Endothelial cell of umbilical vein (primary cell): ENCODE results near the gene DALRD3. TPM values are rescaled to one million over a fixed set of nuclear protein-coding genes. Genes with fewer than 3 reads are reported as not detected.

Experiments used
- BruUV-seq: library from RNA; stranded (reverse); fragments of 400-500 nt; replicated peaks from 2 replicates; lab custom pipeline; 2021; lab: Mats Ljungman, UMichigan
- CTCF ChIA-PET: fragments of 300-600, 350-600 bp; sonication (Branson Sonifier 250); formaldehyde crosslinking; loops from one replicate; lab custom pipeline; 2021; ENCODE audit warnings: antibody characterized with exemption, inconsistent platforms; lab: Charles Lee
- POLR2A ChIA-PET: fragments of 300-600, 350-600 bp; sonication (Branson Sonifier 250); formaldehyde crosslinking; loops from one replicate; lab custom pipeline; 2021; ENCODE audit warnings: antibody characterized with exemption, inconsistent platforms; lab: Charles Lee
- DNase-seq: peaks from one replicate; pipeline ENCODE4 v3.0.0-alpha.2; 2011; ENCODE audit warnings: low read depth, low spot score
- FAIRE-seq: peaks from 2 replicates; lab custom pipeline; 2011; peaks lifted over from hg19 to GRCh38; lab: Jason Lieb, UNC
- H2AFZ ChIP-seq: 2 replicates; pipeline ENCODE4 v1.6.0; 2012; ENCODE audit warnings: low read depth, low read length, control low read depth, inconsistent platforms
- H3K27ac ChIP-seq: 2 replicates; pipeline ENCODE4 v1.5.1; 2011; ENCODE audit warnings: low read depth, mild to moderate bottlenecking, control low read depth, low read length, moderate library complexity; ENCODE audit not compliant: insufficient read depth
- H3K27me3 ChIP-seq, 2 experiments: 2 replicates each; pipeline versions ENCODE4 v1.6.0 to v1.6.1; 2011; ENCODE audit warnings: low read length in 2 of 2, mixed read lengths in 1 of 2; ENCODE audit not compliant: control insufficient read depth in 2 of 2, insufficient read depth in 2 of 2
- H3K36me3 ChIP-seq, 2 experiments: 2 replicates in 1 of 2; 3 replicates in 1 of 2; pipeline ENCODE4 v1.5.1; 2011; ENCODE audit warnings: low read length in 2 of 2, mild to moderate bottlenecking in 1 of 2, moderate library complexity in 1 of 2; ENCODE audit not compliant: control insufficient read depth in 2 of 2, insufficient read depth in 2 of 2; ENCODE audit errors: extremely low read depth in 1 of 2
- H3K4me1 ChIP-seq: 3 replicates; pipeline ENCODE4 v1.5.1; 2011; ENCODE audit warnings: mild to moderate bottlenecking, low read length; ENCODE audit not compliant: control insufficient read depth, insufficient read depth; ENCODE audit errors: extremely low read depth
- H3K4me2 ChIP-seq: 2 replicates; pipeline ENCODE4 v1.6.1; 2011; ENCODE audit warnings: low read length, control low read depth, mixed read lengths; ENCODE audit not compliant: insufficient read depth
- H3K4me3 ChIP-seq, 3 experiments: fragments of 200-600 bp in 1 of 3; sonication (generic), shearing (Covaris generic) in 1 of 3; replicated peaks in 1 of 3; 2 replicates each; pipeline ENCODE4 v1.5.1; 2011 to 2016; ENCODE audit warnings: control low read depth in 3 of 3, low read length in 3 of 3, mild to moderate bottlenecking in 2 of 3, inconsistent platforms in 1 of 3, low read depth in 1 of 3, moderate library complexity in 1 of 3; ENCODE audit not compliant: insufficient read depth in 1 of 3
- H3K79me2 ChIP-seq: 2 replicates; pipeline ENCODE4 v1.6.0; 2012; ENCODE audit warnings: low read length, inconsistent platforms; ENCODE audit not compliant: control insufficient read depth, insufficient read depth
- H3K9ac ChIP-seq: replicated peaks from 2 replicates; pipeline ENCODE3; 2011; ENCODE audit warnings: low read length, control low read depth; ENCODE audit not compliant: insufficient read depth; ENCODE audit errors: extremely low read depth
- H3K9me1 ChIP-seq: replicated peaks from 3 replicates; pipeline ENCODE4 v1.6.0; 2011; ENCODE audit warnings: mild to moderate bottlenecking, low read length; ENCODE audit not compliant: control insufficient read depth, insufficient read depth; ENCODE audit errors: extremely low read depth
- H3K9me3 ChIP-seq: replicated peaks from 2 replicates; pipeline ENCODE4 v1.5.1; 2012; ENCODE audit warnings: low read length, inconsistent platforms; ENCODE audit not compliant: control insufficient read depth, insufficient read depth
- H4K20me1 ChIP-seq: replicated peaks from 2 replicates; pipeline ENCODE3; 2011; ENCODE audit warnings: mild to moderate bottlenecking, low read length; ENCODE audit not compliant: control insufficient read depth, insufficient read depth; ENCODE audit errors: extremely low read depth
- CTCF ChIP-seq, 2 donors: IDR thresholded peaks; 1 replicate in 1 of 2; 2 replicates in 1 of 2; pipeline ENCODE4 v1.5.1; 2011; ENCODE audit warnings: low read length in 2 of 2, mild to moderate bottlenecking in 2 of 2, moderate library complexity in 2 of 2, control low read depth in 1 of 2, inconsistent platforms in 1 of 2, low read depth in 1 of 2; ENCODE audit not compliant: insufficient read depth in 1 of 2; ENCODE audit errors: extremely low read depth in 1 of 2
- EZH2 ChIP-seq: IDR thresholded peaks from 2 replicates; pipeline ENCODE4 v1.6.1; 2012; ENCODE audit warnings: borderline replicate concordance, low read depth, mild to moderate bottlenecking, moderate library complexity, low read length, inconsistent platforms; ENCODE audit not compliant: severe bottlenecking
- FOS ChIP-seq: IDR thresholded peaks from 2 replicates; pipeline ENCODE4 v1.6.1; 2011; ENCODE audit warnings: mild to moderate bottlenecking, low read length, moderate library complexity, borderline replicate concordance; ENCODE audit not compliant: insufficient read depth
- GATA2 ChIP-seq: IDR thresholded peaks from 2 replicates; pipeline ENCODE4 v1.7.0; 2011; ENCODE audit warnings: low read depth, mild to moderate bottlenecking, moderate library complexity, mixed read lengths, low read length; ENCODE audit not compliant: insufficient read length, insufficient read depth
- JUN ChIP-seq: IDR thresholded peaks from 2 replicates; pipeline ENCODE4 v1.6.1; 2011; ENCODE audit warnings: borderline replicate concordance, low read depth; ENCODE audit not compliant: insufficient read length, insufficient read depth
- MYC ChIP-seq: IDR thresholded peaks from one replicate; pipeline ENCODE4 v1.6.1; 2011; ENCODE audit warnings: mild to moderate bottlenecking, low read depth, low read length
- POLR2A ChIP-seq: IDR thresholded peaks from 2 replicates; pipeline ENCODE4 v1.6.1; 2012; ENCODE audit warnings: low read depth, mild to moderate bottlenecking, control low read depth, low read length
- POLR2AphosphoS5 ChIP-seq: IDR thresholded peaks from 2 replicates; pipeline ENCODE4 v1.6.1; 2012; ENCODE audit warnings: low read depth, mild to moderate bottlenecking, control low read depth, low read length, moderate library complexity; ENCODE audit not compliant: insufficient read depth
- dilution Hi-C: fragments of 300-500 bp; cut with MboI; formaldehyde crosslinking; loops from one replicate; pipeline ENCODE4 v1.15.0; 2019; ENCODE audit warnings: low sequenced_read_pairs; ENCODE audit not compliant: extremely low pct_ligation_motif_present
- intact Hi-C: fragments of 100-400 bp; cut with micrococcal nuclease; formaldehyde crosslinking; loops from one replicate; pipeline ENCODE4 v1.10.0; 2022
- polyA plus RNA-seq, 4 experiments: library from polyadenylated mRNA; depleted of rRNA in 3 of 4; stranded (reverse) in 3 of 4; unstranded in 1 of 4; fragments of >200 nt; gene quantifications; 2 replicates each; pipeline versions ENCODE4 v1.2.1 to v1.2.3, GENCODE V29; 2011 to 2012; ENCODE audit warnings: missing spikeins in 1 of 4
- total RNA-seq: library from RNA; stranded (reverse); gene quantifications from 2 replicates; pipeline ENCODE4 v1.2.3, GENCODE V29; 2021
- TF ChIP-seq, protein P1 (sequence below): IDR thresholded peaks from 2 replicates; pipeline ENCODE4 v1.6.1; 2011; ENCODE audit not compliant: insufficient read depth, insufficient read length

The DALRD3 gene
- total and polyA plus RNA-seq, 2 donors (not counting 3 experiments of a cell fraction or from before 2014, with no cell fraction given) = 22.7 to 60.8 TPM

DNA sequence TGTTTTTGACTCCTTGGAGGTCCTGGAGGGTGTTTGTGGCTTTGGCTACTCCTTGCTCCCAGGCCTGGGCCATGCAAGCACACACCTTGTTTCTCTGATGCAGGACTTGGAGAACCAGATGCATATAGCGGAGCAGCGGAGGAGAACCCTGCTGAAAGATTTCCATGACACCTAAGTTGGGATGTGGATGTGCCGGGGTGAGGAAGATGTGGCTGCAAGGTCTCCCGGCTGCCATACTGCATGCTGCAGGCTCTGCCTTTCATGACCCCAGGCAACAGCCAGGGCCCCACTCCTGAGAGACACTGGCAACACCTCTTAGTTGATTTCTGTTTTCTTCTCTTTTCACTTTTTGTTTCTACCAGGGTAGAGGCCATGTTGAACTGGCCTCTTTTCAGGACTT is 35.3 kb downstream of the DALRD3 start:
- intact Hi-C loops = no loop called here

More for the DNA sequence above, 35.3 kb downstream of the DALRD3 start:
- H3K36me3 ChIP-seq = peaks cover 22 to 35% of the 10 kb centered on the region in 2 experiments
- no peak overlapping the region for H3K4me2 ChIP-seq
- no TSS peak for BruUV-seq
- ChIA-PET CTCF (no interaction called here), POLR2A (no interaction called here)
- DNase-seq (no peak), FAIRE-seq (no peak)
- peaks cover 4% of the 10 kb centered on the region for H3K4me1 ChIP-seq
- no peaks in the 10 kb centered on the region for H4K20me1 ChIP-seq
- no peaks in the 10 kb centered on the region for H3K9me3 ChIP-seq
- no peaks in the 10 kb centered on the region for H3K9me1 ChIP-seq
- no peak overlapping the region for H3K9ac ChIP-seq
- no peak overlapping the region for H3K27ac ChIP-seq
- H3K27me3 ChIP-seq = no peaks in the 10 kb centered on the region
- TF ChIP-seq, protein P1, sequence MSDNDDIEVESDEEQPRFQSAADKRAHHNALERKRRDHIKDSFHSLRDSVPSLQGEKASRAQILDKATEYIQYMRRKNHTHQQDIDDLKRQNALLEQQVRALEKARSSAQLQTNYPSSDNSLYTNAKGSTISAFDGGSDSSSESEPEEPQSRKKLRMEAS = no peak
- TF ChIP-seq CTCF (IDR thresholded peaks at IDR 0.05; ENCODE audit: extremely low read depth in 1 of 2, insufficient read depth in 1 of 2, low read depth in 1 of 2, low read length in 2 of 2) = no peak
- no peak for TF ChIP-seq GATA2
- TF ChIP-seq EZH2 = no peak
- no peak for TF ChIP-seq MYC
- TF ChIP-seq FOS = no peak
- TF ChIP-seq JUN = no peak
- no peak for TF ChIP-seq POLR2A
- no peak for TF ChIP-seq POLR2AphosphoS5
- dilution Hi-C loops = no loop called here
- no peak overlapping the region for H2AFZ ChIP-seq
- H3K79me2 ChIP-seq = no peaks in the 10 kb centered on the region
- no peak overlapping the region for H3K4me3 ChIP-seq
